ENCODE results near the gene ZNF500. TPM values are rescaled to one million over a fixed set of nuclear protein-coding genes. Genes with fewer than 3 reads are reported as not detected.

ZNF500 gene
- total and polyA plus RNA-seq, 10 of the 15 experiments (the other 5 are each of a cell fraction or from before 2014, with no cell fraction given): 0.99 to 13.1 (median 5.5) TPM

GRCh38 chr16:4806280-4806679 lies 39.3 kb upstream of the ZNF500 start (continued):
- no peak for TF ChIP-seq ZBTB40 (IDR thresholded peaks at IDR 0.05; ENCODE audit: borderline replicate concordance)
- no peak for TF ChIP-seq EED (IDR thresholded peaks at IDR 0.05; ENCODE audit: low read depth)
- no peak for TF ChIP-seq BMI1 (IDR thresholded peaks at IDR 0.05; ENCODE audit: borderline replicate concordance)
- no peak for TF ChIP-seq ZSCAN29 (IDR thresholded peaks at IDR 0.05)
- TF ChIP-seq SUPT20H (IDR thresholded peaks at IDR 0.05; ENCODE audit: borderline replicate concordance, control insufficient read depth, low read depth, low read length): no peak
- TF ChIP-seq CEBPB (IDR thresholded peaks at IDR 0.05; ENCODE audit: borderline replicate concordance in 1 of 2, low read depth in 2 of 2, low read length in 2 of 2): no peak
- no peak for TF ChIP-seq EP300 (IDR thresholded peaks at IDR 0.05; ENCODE audit: borderline replicate concordance in 1 of 2, control insufficient read depth in 1 of 2, low read depth in 2 of 2, low read length in 2 of 2)
- TF ChIP-seq SIX5 (IDR thresholded peaks at IDR 0.05; ENCODE audit: low read depth, low read length, severe bottlenecking): no peak
- TF ChIP-seq GATAD2B (conservative IDR thresholded peaks at IDR 0.05; ENCODE audit: low read depth): no peak
- no peak for TF ChIP-seq POLR2A (IDR thresholded peaks at IDR 0.05; ENCODE audit: low read depth, low read length)
